Measurements from ENCODE around the gene DNAH7.
A peak's percentile ranks its signal among the peaks of the same experiment; 100 is the strongest.

Gene DNAH7

DNA sequence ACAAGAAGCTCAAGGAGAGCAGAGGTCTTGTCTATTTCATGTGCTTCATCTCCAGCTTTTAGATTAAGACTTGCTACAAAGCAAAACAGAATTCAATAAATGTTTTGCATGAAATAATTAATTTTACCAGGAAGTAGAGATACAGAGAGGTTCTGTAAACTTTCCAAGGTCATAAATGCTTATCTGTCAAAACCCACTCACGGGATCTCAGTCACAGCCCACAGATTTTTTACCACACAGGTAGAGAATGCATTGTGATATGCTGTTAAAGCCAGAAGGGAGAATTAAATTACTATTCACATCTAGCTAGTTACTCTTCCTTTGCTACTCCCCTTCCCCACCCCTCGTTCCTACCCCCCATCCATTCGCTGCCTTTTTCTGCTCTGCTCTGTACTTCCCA is 205.5 kb downstream of the DNAH7 start:
- no peak for DNase-seq (ENCODE audit: low spot score)

DNA sequence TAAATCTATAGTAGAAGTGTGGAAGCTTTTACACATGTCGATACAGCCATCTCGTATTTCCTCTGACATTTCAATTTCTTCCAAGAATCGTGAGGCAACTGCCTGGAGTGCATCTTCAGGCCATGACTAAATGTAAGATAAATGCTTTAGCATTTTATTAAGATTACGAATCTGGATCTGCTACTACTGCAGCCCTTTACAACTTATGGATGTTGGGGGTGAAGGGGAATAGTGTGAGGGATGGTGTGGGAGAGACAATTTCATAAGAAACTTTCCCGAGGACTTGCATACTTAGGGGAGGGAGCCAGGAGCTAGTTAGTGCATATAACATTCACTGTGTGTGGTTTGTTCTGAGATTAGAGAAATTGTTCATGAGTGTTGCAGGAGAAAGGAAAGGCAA is 206.8 kb downstream of the DNAH7 start:
- no peak for DNase-seq (ENCODE audit: low spot score)

DNA sequence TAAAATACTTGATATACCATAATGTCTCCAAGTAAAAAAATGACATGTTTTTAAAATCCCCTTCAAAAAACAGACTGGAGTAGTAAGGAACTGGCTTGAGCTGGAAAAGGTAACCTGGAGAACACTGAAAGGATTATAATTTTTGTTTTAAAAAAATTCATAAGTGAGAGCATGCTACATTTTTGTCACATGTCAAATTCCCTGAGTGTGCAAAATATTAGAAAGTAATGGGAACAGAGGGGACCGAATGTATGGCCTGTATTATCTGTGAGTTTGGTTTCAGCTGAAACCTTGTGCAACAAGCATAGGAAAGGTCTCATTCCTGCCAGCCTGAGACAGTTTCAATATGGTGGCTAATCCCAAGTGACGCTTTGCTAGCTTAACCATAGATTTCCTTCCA is 209.1 kb downstream of the DNAH7 start:
- no peak for DNase-seq (ENCODE audit: low spot score)

DNA sequence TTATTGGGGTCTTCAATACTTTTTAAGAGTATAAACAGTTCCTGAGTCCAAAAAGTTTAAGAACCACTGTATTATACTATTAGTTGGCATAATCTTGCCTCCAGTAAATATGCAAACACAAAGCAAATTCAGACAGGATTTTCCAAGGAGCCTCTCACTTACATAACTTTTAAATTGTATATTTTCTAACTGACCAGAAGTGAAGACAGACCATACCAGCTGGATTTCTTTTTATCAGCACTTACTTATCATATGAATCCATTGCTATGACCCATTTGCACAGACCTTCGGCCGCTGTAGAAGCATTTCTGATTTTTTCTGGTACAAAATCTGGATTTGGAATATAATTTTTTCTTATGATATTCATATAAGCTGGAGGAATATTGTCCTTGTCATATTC is 211.5 kb downstream of the DNAH7 start:
- no peak for DNase-seq (ENCODE audit: low spot score)

DNA sequence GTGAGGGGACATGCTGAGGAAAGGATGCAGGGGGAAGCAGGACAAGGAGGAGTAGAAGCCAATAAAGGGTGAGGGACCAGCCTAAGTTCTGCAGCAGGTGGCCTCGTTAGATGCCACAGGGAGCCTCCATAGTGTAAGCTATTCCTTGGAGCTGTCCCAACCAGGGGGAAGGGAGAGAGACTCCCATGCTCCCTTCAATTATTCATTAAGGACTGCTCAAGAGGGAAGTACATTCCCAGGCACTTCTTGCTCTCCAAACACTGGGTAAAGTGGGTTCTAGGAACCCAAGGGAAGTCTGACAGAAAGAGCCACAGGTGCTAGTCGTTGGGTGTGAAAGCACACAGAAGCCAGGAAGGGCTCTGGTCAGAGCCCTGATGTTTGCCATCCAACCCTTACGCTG is 217.9 kb downstream of the DNAH7 start:
- DNase-seq (ENCODE audit: low spot score), result no peak

DNA sequence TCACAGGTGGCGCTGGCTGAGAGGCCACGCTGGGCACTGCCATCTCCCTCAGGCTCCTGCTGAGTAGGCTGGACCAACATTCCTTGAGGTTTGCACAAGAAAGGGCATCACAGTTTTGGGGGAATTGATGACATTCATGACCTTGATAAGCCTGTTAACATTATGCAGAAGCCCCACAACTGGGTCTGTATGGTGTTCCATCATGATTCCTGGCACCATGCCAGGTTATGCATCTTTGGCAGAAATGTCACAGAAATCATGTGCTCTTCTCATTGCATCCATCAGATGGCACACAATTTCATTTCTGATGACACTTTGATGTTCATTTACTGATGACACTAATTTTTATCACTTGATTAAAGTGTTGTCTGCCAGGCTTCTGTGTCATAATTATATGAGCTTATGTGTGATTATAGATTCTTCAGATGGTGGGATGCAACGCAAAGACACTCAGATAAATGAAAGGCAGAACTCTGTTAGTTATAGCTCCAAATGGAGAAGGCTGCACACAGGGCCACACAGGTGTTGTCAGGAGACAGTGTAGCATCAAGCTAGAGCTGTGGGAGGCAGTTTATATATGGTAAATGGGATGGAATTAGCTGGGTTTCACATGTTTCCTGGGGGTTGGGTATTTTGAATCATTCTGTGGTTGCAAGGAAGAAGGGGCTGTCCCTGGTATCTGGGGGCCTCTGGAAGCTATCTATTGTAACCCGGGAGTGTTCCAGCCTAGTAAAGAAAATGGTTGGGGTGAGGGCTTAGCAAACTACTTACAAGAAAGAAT is 220.3 kb downstream of the DNAH7 start:
- DNase-seq (ENCODE audit: low spot score), result peak; percentile 36

DNA sequence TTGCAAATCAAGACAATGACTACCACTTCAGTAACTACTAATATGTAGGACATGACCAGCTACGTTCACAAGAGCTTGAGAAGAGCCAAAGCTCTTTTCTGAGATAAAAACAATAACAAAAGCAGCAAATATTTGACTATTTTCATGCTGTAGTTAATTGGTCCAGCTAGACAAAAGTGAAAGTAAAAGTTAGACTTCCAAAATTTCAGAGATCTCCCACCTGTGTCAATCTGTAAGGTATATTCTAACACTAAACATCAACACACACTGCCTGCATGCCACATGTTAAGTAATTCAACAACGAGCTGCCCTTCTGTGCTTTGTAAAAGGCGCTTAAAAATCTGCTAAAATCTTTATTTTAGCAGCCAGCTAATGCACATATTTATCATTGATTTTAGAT is 225.7 kb downstream of the DNAH7 start:
- no peak for DNase-seq (ENCODE audit: low spot score)

DNA sequence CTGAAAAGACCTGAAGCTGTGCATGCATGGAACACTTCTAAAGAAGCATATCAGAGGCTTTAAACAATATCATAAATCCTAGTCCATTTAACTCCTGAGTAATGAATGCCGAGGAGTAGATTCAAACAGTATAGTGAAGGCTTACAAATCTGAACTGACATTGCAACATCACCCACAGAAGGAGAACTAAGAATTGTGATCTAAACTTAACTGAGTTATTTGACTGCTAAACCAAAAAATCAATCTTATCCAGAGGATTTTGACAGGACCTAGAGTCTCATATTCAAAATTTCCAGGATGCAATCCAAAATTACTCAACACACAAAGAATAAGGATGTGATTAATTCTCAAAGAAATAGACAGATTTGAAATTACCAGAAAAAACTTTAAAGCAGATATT is 230.6 kb downstream of the DNAH7 start:
- no peak for DNase-seq (ENCODE audit: low spot score)

DNA sequence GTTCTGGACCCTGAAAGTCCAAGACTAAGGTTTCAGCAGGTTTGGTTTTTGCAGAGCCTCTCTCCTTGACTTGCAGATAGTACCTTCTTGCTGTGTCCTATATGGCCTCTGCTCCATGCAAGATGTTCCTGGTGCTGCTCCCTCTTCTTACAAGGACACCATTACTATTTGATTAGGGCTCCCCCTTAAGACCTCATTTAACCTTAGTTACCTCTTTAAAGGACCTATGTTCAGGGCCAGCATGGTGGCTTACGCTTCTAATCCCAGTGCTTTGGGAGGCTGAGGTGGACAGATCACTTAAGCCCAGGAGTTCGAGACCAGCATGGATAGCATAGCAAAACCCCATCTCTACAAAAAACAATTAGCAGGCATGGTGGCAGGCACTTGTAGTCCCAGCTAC is 232.6 kb downstream of the DNAH7 start:
- no peak for DNase-seq (ENCODE audit: low spot score)

DNA sequence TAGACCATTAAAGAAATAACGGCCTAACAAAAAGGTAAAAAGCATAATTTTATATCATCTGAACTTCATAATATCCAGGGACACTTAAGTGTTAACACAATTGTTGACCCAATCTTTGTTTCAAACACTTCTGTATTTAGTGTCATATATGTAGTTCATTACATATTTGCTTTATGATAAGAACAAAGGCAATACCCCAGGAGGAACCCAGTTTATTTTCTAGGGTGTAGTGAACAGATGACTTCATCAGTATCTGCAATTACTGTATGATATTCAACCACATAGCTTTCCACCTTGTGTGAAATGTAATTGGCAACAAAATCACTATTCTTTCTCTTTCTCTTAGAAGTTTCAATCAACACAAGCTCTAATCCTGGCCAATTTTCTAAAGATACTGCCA is 233.8 kb downstream of the DNAH7 start:
- DNase-seq (ENCODE audit: low spot score), result no peak

DNA sequence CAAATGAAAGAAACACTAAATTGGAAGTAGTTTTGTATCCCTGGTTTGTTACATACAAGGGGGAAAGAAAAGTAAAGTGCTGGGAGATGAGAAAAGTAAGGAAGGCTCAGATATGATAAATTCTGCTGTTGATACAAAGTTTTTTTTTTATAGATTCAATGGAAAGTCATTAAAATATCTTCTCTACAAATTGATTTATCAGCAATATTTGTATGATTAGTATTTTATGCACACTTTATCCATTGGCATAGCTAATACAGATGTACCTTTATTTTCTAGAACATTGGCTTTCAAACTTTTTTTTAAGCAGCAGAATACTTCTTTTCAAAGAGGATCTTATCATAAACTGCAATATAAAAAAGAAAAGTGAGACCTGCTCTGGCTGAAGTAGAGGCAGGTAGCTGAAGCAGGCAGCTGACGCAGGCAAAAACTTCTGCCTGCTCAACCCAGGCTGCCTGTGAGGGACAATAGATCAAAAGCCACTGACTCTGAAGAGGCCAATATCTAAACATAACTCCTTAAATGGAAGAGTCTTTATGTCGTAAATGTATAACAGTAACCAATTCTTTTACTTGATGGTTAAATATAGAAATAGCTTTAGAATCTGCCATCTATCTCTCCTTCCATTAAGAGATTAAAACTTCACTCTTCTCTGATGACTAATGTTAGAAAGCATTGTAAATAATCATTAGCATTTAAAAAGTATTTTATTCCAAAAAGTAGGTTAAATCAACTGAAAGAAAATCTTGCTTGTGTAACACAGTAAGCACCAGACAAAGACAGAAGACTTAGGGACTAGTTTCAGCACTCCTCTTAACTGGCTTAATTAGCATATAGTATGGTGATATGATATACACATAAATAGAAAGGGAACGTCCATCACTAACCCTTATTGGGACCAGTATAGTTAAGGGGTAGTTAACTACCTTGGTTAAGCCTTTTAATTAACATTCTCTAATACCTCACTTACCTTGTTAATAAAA is 237.4 kb downstream of the DNAH7 start:
- DNase-seq (ENCODE audit: low spot score), result no peak

DNA sequence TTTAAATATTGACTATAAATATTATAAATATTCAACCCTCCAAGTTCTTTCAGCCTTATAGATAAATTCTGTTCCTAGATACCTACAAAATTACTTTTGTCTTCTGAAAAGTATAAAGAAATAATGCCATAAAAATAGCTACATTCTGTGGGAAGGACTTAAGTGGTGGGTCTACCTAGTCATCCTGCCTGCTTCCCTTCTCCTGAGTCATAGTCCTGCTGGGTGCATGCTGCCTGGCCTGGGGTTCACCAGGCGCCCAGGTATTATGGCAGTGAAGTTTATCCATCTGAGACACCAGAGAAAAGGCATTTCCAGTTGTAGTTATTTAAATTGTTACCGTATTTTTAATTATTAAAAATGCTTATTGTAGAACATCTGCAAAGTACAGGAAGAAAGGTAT is 244.2 kb downstream of the DNAH7 start:
- DNase-seq (ENCODE audit: low spot score), result no peak

DNA sequence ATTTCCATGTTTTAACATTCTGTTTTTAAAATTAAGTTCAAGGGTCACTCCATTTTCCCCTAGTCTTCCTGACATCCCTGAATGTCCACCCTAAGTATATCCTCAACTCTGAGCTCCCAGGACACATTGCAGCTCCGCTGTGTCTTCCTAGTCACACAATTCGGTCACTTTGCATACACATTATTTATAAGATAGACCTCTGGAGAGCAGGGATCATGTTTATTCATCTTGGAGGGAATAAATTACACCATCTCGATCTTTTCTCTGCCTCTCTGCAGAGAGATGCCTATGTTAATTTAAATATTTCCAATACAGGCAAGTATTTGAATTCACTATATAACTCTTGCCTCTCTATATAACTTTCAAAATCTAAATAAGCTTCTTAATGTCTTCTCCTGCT is 245.4 kb downstream of the DNAH7 start:
- DNase-seq (ENCODE audit: low spot score), result no peak

DNA sequence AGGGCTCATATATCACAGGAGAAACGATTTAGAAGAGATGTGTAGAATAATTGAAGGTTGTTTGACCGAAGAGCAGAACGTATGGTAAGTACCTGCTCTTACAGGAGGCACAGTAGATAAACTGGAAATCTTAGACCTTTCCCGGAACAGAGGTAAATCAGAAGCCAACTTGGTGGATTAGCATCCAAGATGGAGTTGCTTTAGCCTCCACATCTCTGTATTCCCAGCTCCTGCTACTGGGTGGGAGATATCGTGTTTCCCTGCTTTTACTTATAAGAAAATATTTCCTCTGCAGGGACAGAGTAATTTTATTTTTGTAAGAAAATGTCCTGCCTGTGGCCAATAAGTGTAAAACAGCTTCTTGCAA is 247.1 kb downstream of the DNAH7 start:
- DNase-seq (ENCODE audit: low spot score), result no peak

DNA sequence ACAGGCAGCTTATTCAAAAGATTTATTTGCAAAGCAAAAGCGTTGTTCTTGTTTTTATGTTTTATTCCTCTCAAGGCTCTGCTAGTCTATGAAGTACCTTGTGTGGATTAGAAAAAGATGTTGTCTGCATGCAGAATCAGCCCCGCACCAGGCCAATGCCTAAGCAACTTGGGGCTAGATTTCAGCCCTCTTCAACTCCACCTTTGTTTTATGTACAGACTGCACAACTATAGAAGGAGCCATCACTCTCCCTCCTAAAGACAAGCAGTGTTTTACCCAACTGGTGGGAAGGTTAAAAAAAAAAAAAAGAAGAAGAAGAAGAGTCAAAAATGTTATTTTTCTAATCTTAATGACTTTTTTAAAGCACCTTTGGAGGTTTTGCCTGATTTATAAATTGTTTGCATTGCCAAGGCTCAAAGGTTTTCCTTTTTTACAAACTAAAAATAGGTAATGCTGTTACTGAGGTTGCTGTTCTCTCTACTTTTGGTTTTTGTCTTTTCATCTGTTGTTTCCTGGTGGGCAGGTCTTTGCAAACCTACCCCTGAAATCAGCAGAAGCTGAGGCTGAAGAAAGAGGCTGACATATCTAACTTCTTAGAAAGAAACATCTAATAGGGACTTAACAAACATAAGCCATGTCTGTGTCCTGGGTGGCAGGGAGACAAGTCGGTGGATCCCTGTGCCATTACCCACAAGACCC is 247.6 kb downstream of the DNAH7 start:
- DNase-seq (ENCODE audit: low spot score), result no peak

DNA sequence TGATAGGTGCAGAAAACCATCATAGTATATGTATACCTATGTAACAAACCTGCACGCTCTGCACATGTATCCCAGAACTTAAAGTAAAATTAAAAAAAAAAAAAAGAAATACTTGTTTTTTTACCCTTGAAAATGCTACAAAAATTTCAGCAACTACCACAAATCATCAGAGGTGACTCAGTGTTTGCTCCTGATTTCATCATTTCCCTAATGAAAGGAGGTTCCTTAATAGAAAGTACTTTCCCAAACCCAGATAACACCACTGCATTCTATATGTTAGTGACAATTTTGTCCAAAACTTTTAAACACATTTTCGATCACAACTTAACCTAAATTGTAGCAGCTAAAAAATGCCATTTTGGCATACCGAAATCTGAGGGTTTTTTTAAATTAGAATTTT is 248.3 kb downstream of the DNAH7 start:
- DNase-seq (ENCODE audit: low spot score), result no peak

DNA sequence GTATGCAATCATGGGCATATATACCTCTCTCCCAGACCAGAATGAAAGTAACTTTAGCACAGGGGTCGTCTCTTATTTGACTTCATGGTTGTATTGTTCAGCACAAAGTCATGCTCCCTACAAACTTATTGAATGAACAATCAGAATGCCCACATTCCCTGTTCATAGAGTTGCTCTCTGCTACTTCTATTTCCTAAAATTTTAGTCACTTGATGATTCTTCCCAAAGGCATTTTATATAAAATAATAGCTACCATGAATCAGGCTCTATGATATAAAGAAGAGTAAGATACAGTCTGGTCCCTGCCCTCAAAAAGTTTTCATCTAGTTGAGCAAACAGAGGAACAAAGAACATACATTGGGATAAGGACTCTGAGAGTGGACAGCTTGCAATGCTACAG is 249.4 kb downstream of the DNAH7 start:
- DNase-seq (ENCODE audit: low spot score), result no peak

DNA sequence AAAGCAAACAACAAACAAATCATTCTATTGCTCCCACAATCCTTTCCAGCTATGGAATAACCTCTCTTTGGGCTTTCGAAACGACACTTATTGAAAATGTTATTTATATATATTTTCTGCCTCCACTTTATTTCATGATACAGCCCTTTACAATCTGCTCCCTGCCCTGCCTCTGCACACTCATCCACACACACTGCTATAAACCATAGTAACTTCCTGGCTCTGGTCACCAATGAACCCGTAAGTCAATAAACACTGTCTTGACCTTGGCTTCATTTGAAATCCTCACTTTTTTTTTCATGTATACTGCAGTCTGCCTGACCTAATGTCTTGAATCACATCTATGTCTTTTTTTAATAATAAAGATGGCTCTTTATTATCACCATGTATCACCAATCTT is 250.1 kb downstream of the DNAH7 start:
- DNase-seq (ENCODE audit: low spot score), result no peak

DNA sequence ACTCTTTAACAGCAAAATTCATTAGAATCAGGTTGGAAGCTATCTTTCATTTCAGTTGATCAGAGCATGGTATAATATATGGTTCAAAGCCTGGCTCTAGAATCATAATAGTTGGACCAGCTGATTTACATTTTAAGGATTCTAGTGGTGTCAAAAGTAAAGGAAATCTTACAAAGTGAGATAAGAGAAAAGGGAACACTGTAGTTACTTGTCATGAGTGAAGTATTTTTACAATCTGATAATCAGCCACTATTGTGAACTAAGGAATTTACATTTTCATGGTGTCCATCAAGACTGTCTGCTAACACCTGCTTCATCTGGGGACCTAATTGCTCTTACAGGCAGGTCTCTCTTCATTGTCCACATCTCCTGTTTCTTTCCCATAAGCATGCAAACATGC is 250.5 kb downstream of the DNAH7 start:
- no peak for DNase-seq (ENCODE audit: low spot score)

DNA sequence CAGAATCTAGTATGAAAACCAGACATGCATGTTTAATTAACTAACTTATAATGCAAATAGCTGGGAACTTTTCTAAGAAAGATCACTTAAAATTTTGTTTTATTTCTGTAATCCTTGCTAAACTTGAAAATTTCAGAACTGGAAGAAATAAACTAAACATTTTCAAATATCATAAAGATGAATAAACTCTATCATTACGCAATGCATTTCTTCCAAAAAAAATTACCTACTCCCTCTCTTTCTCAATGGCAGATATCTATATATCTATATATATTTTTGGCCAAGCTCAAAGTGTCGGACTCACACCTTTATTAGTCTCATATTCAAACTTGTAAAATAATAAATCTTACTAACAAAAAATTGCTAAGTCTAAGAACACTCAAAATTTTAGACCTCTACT is 253.6 kb downstream of the DNAH7 start:
- DNase-seq (ENCODE audit: low spot score), result no peak

DNA sequence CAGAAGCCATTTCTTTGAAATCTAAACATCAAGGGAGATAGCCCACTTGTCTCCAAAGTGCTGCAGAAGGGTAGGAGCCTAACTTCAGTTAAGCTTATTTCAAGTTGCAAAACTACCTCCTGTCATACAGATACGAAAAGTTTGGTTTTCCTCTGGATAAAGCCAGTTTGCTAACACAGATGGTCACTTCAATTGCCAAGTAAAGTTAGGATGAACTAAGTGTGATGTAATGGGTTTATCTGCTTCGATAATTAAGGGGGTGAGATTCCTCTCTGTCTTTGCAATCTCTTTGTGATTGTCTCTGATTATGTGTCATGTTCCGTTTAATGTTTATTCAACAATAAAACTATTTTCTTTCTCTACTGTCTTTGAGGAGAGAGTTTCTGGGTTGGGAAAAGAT is 255.2 kb downstream of the DNAH7 start:
- no peak for DNase-seq (ENCODE audit: low spot score)

DNA sequence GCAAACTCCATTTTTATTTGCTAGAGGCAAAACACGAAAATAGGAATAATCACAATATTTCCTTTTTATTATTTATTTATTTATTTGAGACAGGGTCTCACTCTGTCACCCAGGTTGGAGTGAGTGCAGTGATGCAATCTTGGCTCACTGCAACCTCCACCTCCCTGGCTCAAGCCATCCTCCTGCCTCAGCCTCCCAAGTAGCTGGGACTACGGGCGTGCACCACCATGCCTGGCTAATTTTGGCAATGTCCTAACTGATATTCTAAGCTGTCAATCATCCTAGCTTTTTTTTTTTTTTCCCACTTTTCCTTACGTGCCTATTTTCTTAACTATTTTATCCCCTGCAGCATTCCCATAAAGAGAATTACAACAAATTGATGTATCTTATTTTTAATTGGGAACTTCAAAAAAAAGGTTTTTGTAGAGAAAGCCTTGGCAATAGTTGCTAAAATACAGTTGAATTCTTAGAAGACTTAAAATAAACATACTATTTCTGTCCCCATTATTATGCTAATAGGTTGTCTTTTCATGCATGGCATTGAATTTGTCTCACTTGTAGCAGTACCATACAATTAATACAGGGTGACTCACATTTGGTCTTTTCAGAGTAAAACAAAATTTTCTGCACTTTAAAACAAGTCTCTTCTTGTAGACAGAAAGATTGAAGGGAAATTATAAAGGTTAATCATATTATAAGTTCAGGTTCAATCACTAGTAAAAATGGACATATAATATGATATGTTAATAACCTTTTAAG is 258.1 kb downstream of the DNAH7 start:
- DNase-seq (ENCODE audit: low spot score), result no peak
